Mucosa of rectum (tissue), 2 donors: Measurements from ENCODE around the gene ACE.

Experiments used
- H3K27ac ChIP-seq, 2 donors: one replicate each; pipeline ENCODE4 v1.7.0; 2013; ENCODE audit warnings: inconsistent platforms in 2 of 2, low read depth in 2 of 2, low read length in 2 of 2
- H3K27me3 ChIP-seq, 2 donors: one replicate each; pipeline ENCODE4 v1.7.0; 2013; ENCODE audit warnings: low read length in 2 of 2; ENCODE audit not compliant: control insufficient read depth in 2 of 2, insufficient read depth in 2 of 2
- H3K36me3 ChIP-seq, 2 donors: one replicate each; pipeline ENCODE4 v1.7.0; 2013; ENCODE audit warnings: low read length in 2 of 2; ENCODE audit not compliant: control insufficient read depth in 2 of 2, insufficient read depth in 2 of 2
- H3K4me1 ChIP-seq, 2 donors: one replicate each; pipeline ENCODE4 v1.7.0; 2013; ENCODE audit warnings: low read length in 2 of 2, mild to moderate bottlenecking in 1 of 2; ENCODE audit not compliant: control insufficient read depth in 2 of 2, insufficient read depth in 2 of 2
- H3K4me3 ChIP-seq, 2 donors: one replicate each; pipeline ENCODE4 v1.7.0; 2013; ENCODE audit warnings: low read length in 2 of 2
- H3K9ac ChIP-seq, 2 donors: one replicate each; pipeline ENCODE4 v1.7.0; 2013; ENCODE audit warnings: low read length in 2 of 2, low read depth in 1 of 2, mild to moderate bottlenecking in 1 of 2
- H3K9me3 ChIP-seq, 2 donors: one replicate each; pipeline ENCODE4 v1.7.0; 2013; ENCODE audit warnings: low read length in 2 of 2; ENCODE audit not compliant: control insufficient read depth in 2 of 2
- donor health status: healthy.
- donor health status: Normal muscosa, but diverticular disease.

ACE gene

DNA sequence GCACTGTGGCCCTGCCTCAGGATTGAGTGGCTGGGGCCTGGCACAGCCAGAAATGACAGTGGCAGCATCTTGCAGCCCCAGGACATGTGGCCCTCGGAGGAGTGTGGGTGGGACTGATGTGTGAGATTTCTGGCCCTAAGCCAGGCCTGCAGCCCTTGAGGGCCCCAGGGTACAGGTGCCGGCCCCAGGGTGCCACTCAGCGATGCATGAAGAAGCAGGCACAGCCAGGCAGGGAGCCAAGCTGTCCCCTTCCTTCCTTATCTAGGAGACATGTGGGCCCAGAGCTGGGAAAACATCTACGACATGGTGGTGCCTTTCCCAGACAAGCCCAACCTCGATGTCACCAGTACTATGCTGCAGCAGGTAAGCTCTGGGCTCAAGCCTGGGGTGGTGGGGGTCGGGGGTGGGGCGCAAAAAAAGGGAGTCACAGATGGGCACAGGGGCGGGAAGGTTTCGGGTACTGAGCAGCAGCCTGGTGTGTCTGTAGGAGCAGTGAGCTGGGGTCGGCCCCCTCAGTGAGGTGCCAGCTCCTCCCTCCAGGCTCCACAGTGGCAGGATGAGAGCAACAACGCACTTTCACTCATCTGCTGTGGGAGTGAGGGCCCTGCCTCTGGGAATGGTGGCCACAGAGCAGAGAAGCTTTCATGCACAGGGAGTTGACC lies 4.1 kb downstream of the ACE start:
- H3K27ac ChIP-seq: no peak overlapping the region
- peaks cover 15 to 22% of the 10 kb centered on the region in 2 donors for H3K4me1 ChIP-seq
- no peak overlapping the region for H3K9ac ChIP-seq
- no peaks in the 10 kb centered on the region for H3K9me3 ChIP-seq
- peaks cover 0 to 6% of the 10 kb centered on the region in 2 donors for H3K27me3 ChIP-seq
- no peak overlapping the region for H3K4me3 ChIP-seq
- peaks cover 0 to 13% of the 10 kb centered on the region in 2 donors for H3K36me3 ChIP-seq

DNA sequence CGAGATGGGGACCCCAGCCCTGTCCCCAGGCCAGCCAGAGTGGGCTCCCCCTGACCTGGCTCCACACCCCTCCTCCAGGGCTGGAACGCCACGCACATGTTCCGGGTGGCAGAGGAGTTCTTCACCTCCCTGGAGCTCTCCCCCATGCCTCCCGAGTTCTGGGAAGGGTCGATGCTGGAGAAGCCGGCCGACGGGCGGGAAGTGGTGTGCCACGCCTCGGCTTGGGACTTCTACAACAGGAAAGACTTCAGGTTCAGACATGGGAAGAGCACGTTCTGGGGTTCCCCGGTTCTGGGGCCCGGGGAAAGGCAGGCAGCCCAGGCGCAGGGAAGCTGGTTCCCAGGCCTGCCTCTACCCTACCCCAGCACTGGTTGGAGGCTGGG lies 4.6 kb downstream of the ACE start:
- Histone ChIP-seq H3K27ac (no peak overlapping the region), H3K27me3 (peaks cover 0 to 6% of the 10 kb centered on the region in 2 donors)

DNA sequence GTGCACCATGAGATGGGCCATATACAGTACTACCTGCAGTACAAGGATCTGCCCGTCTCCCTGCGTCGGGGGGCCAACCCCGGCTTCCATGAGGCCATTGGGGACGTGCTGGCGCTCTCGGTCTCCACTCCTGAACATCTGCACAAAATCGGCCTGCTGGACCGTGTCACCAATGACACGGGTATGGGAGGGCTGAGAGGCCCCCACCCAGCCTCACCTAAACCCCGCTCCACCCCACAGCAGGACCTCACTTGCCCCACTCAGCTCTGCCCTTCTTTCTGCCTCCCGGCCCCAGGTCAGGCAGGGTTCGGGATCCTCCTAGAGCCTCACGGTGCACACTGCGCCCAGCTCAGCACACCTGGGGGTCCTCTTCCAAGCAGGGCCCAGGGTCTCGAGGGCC lies 5.6 kb downstream of the ACE start:
- Histone ChIP-seq H3K27me3 (peaks cover 0 to 6% of the 10 kb centered on the region in 2 donors), H3K27ac (no peak overlapping the region), H3K4me1 (peaks cover 15 to 18% of the 10 kb centered on the region in 2 donors), H3K9ac (no peak overlapping the region), H3K4me3 (no peak overlapping the region), H3K9me3 (no peaks in the 10 kb centered on the region), H3K36me3 (peaks cover 0 to 13% of the 10 kb centered on the region in 2 donors)

More for the DNA sequence above, 4.6 kb downstream of the ACE start:
- peaks cover 15 to 19% of the 10 kb centered on the region in 2 donors for H3K4me1 ChIP-seq
- H3K4me3 ChIP-seq: no peak overlapping the region
- H3K9ac ChIP-seq: no peak overlapping the region
- H3K9me3 ChIP-seq: no peaks in the 10 kb centered on the region
- H3K36me3 ChIP-seq: peaks cover 0 to 13% of the 10 kb centered on the region in 2 donors

DNA sequence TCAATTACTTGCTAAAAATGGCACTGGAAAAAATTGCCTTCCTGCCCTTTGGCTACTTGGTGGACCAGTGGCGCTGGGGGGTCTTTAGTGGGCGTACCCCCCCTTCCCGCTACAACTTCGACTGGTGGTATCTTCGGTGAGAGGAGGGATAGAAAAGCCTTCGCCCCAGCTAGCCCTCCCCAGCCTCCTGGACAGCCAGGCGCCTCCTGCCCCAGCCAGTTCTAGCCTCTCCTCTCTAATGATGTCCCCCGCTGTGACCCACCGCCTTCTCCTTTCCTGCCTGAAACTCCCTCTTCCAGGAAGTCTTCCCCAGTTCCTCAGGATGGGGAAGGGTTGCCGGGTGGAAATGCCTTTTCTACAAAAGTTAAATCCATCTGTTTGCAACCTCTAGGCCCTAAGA lies 6.2 kb downstream of the ACE start:
- H3K27me3 ChIP-seq: peaks cover 0 to 6% of the 10 kb centered on the region in 2 donors
- no peak overlapping the region for H3K4me3 ChIP-seq
- H3K36me3 ChIP-seq: peaks cover 0 to 13% of the 10 kb centered on the region in 2 donors
- H3K9me3 ChIP-seq: no peaks in the 10 kb centered on the region
- no peak overlapping the region for H3K27ac ChIP-seq
- H3K4me1 ChIP-seq: peaks cover 11 to 13% of the 10 kb centered on the region in 2 donors
- H3K9ac ChIP-seq: no peak overlapping the region

DNA sequence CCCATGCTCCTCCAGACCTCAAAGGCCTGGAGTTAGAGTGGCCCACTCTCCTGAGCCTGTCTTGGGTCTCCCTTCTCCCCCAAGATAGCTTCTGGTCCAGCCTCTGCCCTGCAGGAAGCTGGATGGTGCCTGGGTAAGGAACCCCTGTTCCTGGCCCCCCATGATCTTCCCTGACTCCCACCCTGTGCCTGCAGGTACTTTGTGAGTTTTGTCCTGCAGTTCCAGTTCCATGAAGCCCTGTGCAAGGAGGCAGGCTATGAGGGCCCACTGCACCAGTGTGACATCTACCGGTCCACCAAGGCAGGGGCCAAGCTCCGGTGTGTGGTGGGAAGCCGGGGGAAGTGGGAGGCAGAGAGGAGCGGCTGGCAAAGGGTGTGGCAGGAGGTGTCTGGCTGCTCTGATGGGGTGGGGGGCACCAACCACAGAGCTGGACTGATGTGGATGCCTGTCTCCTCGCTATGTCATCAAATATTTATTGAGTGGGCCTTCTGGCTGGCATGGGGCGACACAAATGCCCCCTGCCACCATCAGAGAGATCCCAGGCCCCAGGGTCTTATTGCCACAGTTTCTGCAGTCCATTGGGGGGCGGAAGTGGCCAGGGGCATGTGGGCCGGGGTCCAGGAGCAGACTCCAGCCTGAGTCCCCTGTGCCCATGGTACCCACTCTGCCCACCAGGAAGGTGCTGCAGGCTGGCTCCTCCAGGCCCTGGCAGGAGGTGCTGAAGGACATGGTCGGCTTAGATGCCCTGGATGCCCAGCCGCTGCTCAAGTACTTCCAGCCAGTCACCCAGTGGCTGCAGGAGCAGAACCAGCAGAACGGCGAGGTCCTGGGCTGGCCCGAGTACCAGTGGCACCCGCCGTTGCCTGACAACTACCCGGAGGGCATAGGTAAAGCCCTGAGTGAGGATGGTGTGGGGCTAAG lies 7.1 kb downstream of the ACE start:
- no peak overlapping the region for H3K9ac ChIP-seq
- H3K9me3 ChIP-seq: no peaks in the 10 kb centered on the region
- no peak overlapping the region for H3K27ac ChIP-seq
- peaks cover 0 to 15% of the 10 kb centered on the region in 2 donors for H3K36me3 ChIP-seq
- H3K4me1 ChIP-seq: peaks cover 3 to 4% of the 10 kb centered on the region in 2 donors
- no peak overlapping the region for H3K4me3 ChIP-seq
- peaks cover 0 to under 1% of the 10 kb centered on the region in 2 donors for H3K27me3 ChIP-seq

DNA sequence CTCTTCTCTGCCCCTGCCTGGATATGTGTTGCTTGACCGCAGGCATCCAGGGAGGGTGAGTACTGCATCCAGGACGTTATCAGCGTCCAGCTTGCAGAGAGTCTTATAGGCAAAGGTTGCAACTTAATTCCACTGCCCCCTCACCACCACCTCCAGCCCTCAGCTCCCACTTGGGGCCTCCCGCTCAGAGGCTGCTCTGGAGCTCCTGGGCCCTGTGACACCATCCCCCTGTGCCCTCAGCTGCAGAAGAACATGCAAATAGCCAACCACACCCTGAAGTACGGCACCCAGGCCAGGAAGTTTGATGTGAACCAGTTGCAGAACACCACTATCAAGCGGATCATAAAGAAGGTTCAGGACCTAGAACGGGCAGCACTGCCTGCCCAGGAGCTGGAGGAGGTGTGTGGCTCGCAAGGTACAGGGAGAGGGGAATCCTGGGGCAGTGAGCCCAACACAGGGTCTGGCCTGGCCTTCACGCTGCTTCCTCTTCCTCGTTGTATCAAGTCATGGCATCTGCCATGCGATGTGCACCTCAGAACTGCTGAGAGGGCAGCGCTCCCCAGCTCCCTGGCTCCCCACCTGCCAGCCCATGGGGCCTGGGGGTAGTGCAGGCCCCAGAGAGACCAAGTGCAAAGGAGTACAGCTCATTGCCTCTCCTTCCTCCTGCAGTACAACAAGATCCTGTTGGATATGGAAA lies 9.6 kb downstream of the ACE start:
- no peak overlapping the region for H3K27ac ChIP-seq
- H3K36me3 ChIP-seq: peaks cover 0 to 19% of the 10 kb centered on the region in 2 donors
- H3K4me3 ChIP-seq: no peak overlapping the region
- H3K9me3 ChIP-seq: no peaks in the 10 kb centered on the region
- H3K9ac ChIP-seq: no peak overlapping the region
- H3K27me3 ChIP-seq: no peaks in the 10 kb centered on the region
- no peaks in the 10 kb centered on the region for H3K4me1 ChIP-seq

DNA sequence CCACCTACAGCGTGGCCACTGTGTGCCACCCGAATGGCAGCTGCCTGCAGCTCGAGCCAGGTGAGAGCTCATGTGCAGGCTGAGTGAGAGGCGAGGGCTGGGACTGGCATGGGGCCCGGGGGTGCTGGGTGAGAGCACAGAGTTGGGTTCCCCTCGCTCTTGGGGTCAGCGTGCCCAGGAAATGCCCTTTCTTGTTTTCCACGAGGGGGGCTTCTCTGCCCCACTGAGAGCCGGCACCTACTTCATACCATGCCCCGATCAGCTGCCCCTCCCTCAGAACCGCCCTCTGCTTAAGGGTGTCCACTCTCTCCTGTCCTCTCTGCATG lies 10.1 kb downstream of the ACE start:
- Histone ChIP-seq H3K4me1 (no peaks in the 10 kb centered on the region), H3K9ac (no peak overlapping the region), H3K9me3 (no peaks in the 10 kb centered on the region), H3K36me3 (peaks cover 0 to 22% of the 10 kb centered on the region in 2 donors), H3K27ac (no peak overlapping the region), H3K27me3 (no peaks in the 10 kb centered on the region), H3K4me3 (no peak overlapping the region)

DNA sequence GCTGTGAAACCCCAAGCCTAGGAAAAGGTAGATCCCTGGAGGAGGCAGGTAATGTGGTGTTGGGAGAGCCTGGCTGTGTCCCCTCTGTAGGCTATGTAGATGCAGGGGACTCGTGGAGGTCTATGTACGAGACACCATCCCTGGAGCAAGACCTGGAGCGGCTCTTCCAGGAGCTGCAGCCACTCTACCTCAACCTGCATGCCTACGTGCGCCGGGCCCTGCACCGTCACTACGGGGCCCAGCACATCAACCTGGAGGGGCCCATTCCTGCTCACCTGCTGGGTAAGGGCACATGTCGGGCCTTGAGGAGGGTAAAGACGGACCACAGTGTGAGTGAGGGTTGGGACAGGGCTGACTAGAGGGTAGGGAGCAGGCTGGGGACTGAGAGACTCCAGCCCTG lies 12.0 kb downstream of the ACE start:
- Histone ChIP-seq H3K4me3 (no peak overlapping the region), H3K27ac (no peak overlapping the region), H3K27me3 (no peaks in the 10 kb centered on the region), H3K36me3 (peaks cover 0 to 21% of the 10 kb centered on the region in 2 donors), H3K9me3 (no peaks in the 10 kb centered on the region), H3K9ac (no peak overlapping the region), H3K4me1 (no peaks in the 10 kb centered on the region)

DNA sequence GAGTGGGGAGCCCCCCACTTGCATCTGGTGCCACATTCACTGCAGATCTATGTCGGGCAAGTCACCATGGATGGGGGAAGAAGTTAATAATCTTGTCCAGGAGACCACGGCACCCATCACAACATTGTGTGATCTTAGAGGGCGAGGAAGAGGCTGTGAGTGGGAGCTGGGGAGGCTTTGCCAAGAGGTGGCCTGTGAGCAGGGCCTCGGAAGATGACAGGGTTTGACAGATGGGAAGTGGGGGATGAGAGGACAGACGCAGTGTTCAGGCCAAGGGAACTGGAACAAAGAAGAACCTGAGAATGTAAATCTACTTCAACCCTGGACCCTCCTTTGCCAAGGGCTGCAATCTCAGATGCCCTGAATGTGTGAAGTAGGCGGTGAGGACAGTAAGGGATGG lies 12.4 kb downstream of the ACE start:
- Histone ChIP-seq H3K27me3 (no peaks in the 10 kb centered on the region), H3K9me3 (no peaks in the 10 kb centered on the region), H3K4me3 (no peak overlapping the region), H3K36me3 (peaks cover 0 to 21% of the 10 kb centered on the region in 2 donors), H3K27ac (no peak overlapping the region), H3K9ac (no peak overlapping the region), H3K4me1 (no peaks in the 10 kb centered on the region)

DNA sequence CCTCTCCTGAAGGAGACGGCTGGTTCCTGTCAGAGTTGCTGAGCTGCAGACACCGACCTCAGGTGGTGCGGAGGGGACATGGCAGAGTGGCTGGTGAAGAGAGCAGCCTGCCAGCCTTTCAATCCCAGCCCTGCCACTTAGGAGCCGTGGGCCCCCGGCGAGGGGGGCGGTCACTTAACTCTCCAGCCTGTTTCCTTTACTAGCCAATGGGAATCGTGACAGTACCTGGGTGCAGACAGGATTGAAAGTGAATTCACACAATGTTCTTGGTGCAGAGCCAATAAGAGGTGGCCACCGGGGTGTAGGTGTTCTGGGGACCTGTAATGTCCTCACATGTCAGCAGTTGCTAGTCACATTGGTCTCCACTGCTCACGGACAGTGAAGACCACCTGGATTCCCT lies 13.5 kb downstream of the ACE start:
- no peak overlapping the region for H3K27ac ChIP-seq
- no peaks in the 10 kb centered on the region for H3K27me3 ChIP-seq
- no peaks in the 10 kb centered on the region for H3K4me1 ChIP-seq
- no peak overlapping the region for H3K4me3 ChIP-seq
- H3K9ac ChIP-seq: no peak overlapping the region
- no peaks in the 10 kb centered on the region for H3K9me3 ChIP-seq
- peaks cover 0 to 19% of the 10 kb centered on the region in 2 donors for H3K36me3 ChIP-seq
